Vagina (tissue), 2 donors: ENCODE data around the gene APCDD1L.

Experiments used
- CTCF ChIP-seq, 3 experiments: fragments of 450-650 bp in 2 of 3; fragments of 200-600 bp in 1 of 3; sonication (generic) in 1 of 3; IDR thresholded peaks; one replicate each; pipeline ENCODE4 v1.5.1; 2017 to 2019; ENCODE audit warnings: antibody characterized with exemption in 3 of 3, mild to moderate bottlenecking in 2 of 3, moderate library complexity in 2 of 3
- POLR2AphosphoS5 ChIP-seq, 2 donors: sonication (generic); formaldehyde crosslinking; IDR thresholded peaks; one replicate each; pipeline ENCODE4 v1.9.0; 2017; ENCODE audit warnings: antibody characterized with exemption in 2 of 2, mild to moderate bottlenecking in 2 of 2, low read depth in 1 of 2; ENCODE audit not compliant: insufficient read depth in 1 of 2

- TF ChIP-seq CTCF (IDR thresholded peaks at IDR 0.05) (no peak), POLR2AphosphoS5 (IDR thresholded peaks at IDR 0.05; ENCODE audit: insufficient read depth in 1 of 2, low read depth in 1 of 2) (no peak)
These were observed 18.0 kb downstream of the APCDD1L start for GRCh38 chr20:58497076-58497641.
